Nephron progenitor cell (in vitro differentiated cells): ENCODE data around the gene CIZ1.
A peak's percentile ranks its signal among the peaks of the same experiment; 100 is the strongest.

Source experiments
- DNase-seq: peaks from one replicate; pipeline ENCODE4 v3.0.0; 2021
- H3K27ac Mint-ChIP-seq: 2 replicates; pipeline ENCODE4 v1.8.0; 2021; ENCODE audit warnings: mild to moderate bottlenecking, moderate library complexity, mixed read lengths
- H3K27me3 Mint-ChIP-seq: 2 replicates; pipeline ENCODE4 v1.8.0; 2021; ENCODE audit warnings: mild to moderate bottlenecking, low read depth, mixed read lengths; ENCODE audit not compliant: poor library complexity
- H3K36me3 Mint-ChIP-seq: 2 replicates; pipeline ENCODE4 v1.8.0; 2021; ENCODE audit warnings: low read depth, mixed read lengths
- H3K4me1 Mint-ChIP-seq: 2 replicates; pipeline ENCODE4 v1.8.0; 2021; ENCODE audit warnings: mixed read lengths
- H3K4me3 Mint-ChIP-seq: 2 replicates; pipeline ENCODE4 v1.8.0; 2021; ENCODE audit warnings: mild to moderate bottlenecking, moderate library complexity, mixed read lengths
- H3K9me3 Mint-ChIP-seq: 2 replicates; pipeline ENCODE4 v1.8.0; 2021; ENCODE audit warnings: mild to moderate bottlenecking, moderate library complexity, mixed read lengths
- TF ChIP-seq, protein P1 (sequence below): fragments of 200-600 bp; sonication (generic); IDR thresholded peaks from 2 replicates; pipeline ENCODE4 v1.5.0; 2021; ENCODE audit warnings: antibody characterized with exemption

CIZ1 gene

DNA sequence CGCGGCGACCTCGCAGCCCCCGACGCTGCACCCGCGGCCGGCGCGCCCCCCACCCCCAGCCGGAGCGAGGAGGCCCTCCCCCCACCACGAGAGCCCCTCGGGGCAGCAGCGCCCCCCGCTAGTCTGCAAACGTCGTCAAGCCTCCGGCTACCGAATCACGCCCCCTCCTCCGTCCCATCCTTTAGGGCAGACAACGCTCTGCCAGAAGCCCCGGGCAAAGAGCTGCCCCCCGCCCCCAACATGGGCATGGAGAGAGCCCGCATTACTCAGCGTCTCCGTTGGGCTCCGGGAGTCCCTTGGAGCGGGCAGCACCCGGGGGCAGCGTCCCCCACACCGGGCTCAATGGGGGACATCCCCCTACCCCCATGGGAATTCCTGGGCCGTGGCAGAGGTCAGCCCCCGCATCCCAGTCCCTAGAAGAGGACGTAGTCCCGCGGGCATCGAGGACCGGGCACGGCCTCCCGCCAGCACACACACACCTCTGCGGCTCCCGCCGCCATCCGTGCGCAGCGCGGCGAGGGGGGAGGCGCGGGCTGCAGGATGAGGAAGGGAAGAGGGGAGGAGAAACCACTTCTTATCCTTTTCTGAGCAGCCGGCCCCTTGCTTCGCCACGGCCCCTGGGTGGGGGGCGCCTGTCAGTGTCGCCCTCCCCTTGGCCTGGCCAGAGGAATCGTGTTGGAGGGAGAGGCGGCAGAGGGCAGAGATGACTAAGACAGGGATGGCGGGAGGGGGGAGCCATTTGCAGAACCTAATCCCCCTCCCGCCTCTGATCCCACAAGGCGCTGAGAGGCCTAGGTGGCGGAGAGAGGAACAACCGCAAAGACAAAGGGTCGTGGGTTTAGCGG is 12.6 kb upstream of the CIZ1 start:
- peak overlapping the region; percentile 85 for H3K4me3 Mint-ChIP-seq
- DNase-seq: peak; percentile 53
- TF ChIP-seq, protein P1, sequence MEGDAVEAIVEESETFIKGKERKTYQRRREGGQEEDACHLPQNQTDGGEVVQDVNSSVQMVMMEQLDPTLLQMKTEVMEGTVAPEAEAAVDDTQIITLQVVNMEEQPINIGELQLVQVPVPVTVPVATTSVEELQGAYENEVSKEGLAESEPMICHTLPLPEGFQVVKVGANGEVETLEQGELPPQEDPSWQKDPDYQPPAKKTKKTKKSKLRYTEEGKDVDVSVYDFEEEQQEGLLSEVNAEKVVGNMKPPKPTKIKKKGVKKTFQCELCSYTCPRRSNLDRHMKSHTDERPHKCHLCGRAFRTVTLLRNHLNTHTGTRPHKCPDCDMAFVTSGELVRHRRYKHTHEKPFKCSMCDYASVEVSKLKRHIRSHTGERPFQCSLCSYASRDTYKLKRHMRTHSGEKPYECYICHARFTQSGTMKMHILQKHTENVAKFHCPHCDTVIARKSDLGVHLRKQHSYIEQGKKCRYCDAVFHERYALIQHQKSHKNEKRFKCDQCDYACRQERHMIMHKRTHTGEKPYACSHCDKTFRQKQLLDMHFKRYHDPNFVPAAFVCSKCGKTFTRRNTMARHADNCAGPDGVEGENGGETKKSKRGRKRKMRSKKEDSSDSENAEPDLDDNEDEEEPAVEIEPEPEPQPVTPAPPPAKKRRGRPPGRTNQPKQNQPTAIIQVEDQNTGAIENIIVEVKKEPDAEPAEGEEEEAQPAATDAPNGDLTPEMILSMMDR: no peak
- no peaks in the 10 kb centered on the region for H3K9me3 Mint-ChIP-seq
- H3K4me1 Mint-ChIP-seq: peaks cover 51% of the 10 kb centered on the region
- no peaks in the 10 kb centered on the region for H3K27me3 Mint-ChIP-seq
- H3K27ac Mint-ChIP-seq: no peak overlapping the region
- H3K36me3 Mint-ChIP-seq: no peaks in the 10 kb centered on the region

DNA sequence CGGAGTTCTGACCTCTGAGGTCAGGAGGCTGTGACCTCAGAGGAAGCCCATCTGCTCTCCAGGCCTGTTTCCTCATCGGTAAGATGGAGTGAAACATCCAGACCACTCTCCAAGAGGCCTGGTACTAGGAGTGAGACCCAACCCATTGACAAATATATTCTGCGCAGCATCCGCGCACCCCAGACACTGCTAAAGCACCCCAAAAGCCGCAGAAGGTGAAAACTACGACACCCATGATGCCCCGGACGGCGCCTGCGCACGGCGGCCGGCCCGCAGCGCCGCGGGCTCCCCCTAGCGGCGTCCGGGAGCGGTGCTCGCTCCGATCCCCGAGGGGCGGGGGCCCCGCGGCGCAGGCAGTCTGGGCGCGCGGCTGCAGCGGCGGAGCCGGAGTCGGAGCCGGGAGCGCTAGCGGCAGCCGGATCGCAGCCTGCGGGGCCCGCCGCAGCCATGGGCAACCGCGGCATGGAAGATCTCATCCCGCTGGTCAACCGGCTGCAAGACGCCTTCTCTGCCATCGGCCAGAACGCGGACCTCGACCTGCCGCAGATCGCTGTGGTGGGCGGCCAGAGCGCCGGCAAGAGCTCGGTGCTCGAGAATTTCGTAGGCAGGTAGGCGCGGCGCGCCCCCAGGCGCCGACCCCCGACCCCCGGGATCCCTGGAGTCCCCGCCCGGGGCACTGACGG is 11.8 kb upstream of the CIZ1 start, which contains the start of gene DNM1:
TSS of gene DNM1 (plus strand) at position 356 of the 683 bp plus-strand sequence. CDS start at position 448, 92 bp downstream.
- TF ChIP-seq, protein P1: peak; percentile 60
- no peaks in the 10 kb centered on the region for H3K27me3 Mint-ChIP-seq
- H3K9me3 Mint-ChIP-seq: no peaks in the 10 kb centered on the region
- H3K4me1 Mint-ChIP-seq: peaks cover 43% of the 10 kb centered on the region
- H3K36me3 Mint-ChIP-seq: no peaks in the 10 kb centered on the region
- DNase-seq: peak; percentile 79
- peak within 1 kb of the TSS; percentile 85 for H3K4me3 Mint-ChIP-seq
- H3K27ac Mint-ChIP-seq: no peak within 1 kb of the TSS

DNA sequence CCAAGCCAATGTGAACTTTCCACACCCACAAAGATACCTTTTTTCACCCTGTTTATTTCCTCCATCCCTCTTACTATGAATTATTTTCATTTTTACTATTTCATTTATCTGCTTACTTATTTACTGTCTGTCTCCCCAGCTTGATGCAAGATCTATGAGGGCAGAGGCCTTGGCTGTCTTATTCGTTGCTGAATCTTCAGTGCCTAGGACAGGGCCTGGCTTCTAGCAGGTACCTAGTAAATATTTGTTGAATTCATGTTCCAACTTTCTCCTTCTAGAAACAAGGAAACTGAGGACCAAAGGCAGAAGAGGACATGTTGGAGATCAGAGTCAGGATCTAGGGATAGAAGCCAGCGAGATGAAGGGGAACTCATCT is 11.3 kb upstream of the CIZ1 start:
- Mint-ChIP-seq H3K27ac (no peak overlapping the region), H3K27me3 (no peaks in the 10 kb centered on the region), H3K4me1 (peaks cover 42% of the 10 kb centered on the region), H3K9me3 (no peaks in the 10 kb centered on the region), H3K4me3 (peak overlapping the region; percentile 84), H3K36me3 (no peaks in the 10 kb centered on the region)
- TF ChIP-seq, protein P1: no peak
- DNase-seq: no peak

DNA sequence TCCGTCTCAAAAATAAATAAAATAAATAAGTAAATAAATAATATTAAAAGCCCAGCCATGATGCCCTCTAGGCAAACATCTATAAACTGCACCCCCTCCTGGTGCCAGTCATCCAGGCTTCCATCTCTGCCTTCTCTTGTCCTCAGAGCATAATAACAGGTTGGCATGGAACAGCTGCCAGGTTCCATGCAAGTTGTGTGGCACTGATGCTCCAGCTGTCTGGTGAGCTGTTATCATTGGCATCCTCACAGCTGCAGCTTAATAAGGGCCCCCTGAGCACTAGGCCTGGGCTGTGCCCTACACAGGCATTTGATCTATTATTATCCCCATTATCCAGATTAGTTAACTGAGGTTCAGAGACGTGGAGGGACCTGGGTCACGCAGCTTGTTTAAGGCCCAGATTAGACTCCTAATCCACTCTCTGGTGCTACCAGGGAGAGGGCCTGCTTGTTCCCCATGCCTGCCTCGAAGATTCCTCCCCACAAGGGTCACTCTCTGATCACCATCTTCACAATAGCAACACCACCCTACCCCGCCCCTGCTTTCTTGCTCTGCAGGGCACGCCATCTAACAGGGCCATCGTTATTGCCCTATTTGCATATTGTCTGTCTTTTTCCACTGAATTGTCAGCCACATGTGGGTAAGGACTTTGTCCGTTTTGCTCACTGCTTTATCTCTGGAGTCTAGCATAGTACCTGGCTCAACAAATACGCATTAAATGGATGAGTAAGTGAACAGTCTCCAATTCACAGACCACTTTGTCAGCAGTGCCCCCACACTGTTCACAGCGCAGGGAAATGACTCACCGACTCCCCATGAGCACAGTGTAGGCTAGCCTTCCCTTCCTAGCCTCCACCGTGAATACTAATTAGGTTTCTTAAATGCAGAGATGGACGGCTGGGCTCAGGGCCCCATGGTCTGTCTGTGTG is 10.3 kb upstream of the CIZ1 start:
- no peaks in the 10 kb centered on the region for H3K27me3 Mint-ChIP-seq
- no peak overlapping the region for H3K27ac Mint-ChIP-seq
- no peaks in the 10 kb centered on the region for H3K36me3 Mint-ChIP-seq
- no peaks in the 10 kb centered on the region for H3K9me3 Mint-ChIP-seq
- H3K4me3 Mint-ChIP-seq: no peak overlapping the region
- H3K4me1 Mint-ChIP-seq: peaks cover 41% of the 10 kb centered on the region
- TF ChIP-seq, protein P1: no peak
- DNase-seq: no peak

DNA sequence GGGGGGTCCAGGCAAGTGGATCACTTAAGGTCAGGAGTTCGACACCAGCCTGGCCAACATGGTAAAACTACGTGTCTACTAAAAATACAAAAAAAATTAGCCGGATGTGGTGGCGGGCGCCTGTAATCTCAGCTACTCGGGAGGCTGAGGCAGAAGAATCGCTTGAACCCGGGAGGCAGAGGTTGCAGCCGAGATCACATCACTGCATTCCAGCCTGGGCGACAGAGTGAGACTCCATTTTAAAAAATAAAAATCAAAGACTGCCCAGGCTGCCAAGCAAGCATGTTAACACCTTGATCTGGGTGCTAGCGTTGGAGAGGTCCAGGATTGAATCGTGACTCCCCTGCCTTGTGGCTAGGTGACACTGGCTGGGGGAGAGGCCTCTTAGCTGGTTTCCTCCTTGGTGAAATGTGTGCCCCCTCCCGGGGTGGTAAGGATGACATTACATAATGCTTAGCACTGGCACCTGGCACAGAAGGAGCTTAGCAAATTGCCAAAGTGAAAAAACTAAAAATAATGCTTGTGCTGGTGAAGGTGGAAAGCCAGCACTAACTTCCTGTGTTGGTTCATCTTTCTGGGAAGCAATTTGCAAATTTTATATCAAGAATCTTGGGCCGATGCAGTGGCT is 2.2 kb upstream of the CIZ1 start:
- H3K4me3 Mint-ChIP-seq: no peak overlapping the region
- no peak overlapping the region for H3K27ac Mint-ChIP-seq
- peaks cover 7% of the 10 kb centered on the region for H3K36me3 Mint-ChIP-seq
- peaks cover 25% of the 10 kb centered on the region for H3K4me1 Mint-ChIP-seq
- no peaks in the 10 kb centered on the region for H3K9me3 Mint-ChIP-seq
- TF ChIP-seq, protein P1: no peak
- DNase-seq: no peak
- no peaks in the 10 kb centered on the region for H3K27me3 Mint-ChIP-seq
